A549 (cell line): ENCODE data around the gene PRKN. TPM values are rescaled to one million over a fixed set of nuclear protein-coding genes. Genes with fewer than 3 reads are reported as not detected.

Source experiments
- ATAC-seq, 2 experiments: fragments of 200-7000 bp in 1 of 2; fragments of >200 bp in 1 of 2; cut with Nextera tagmentation in 1 of 2; cut with Tn5 transposase in 1 of 2; 3 replicates each; pipeline versions ENCODE4 v1.8.0 to v1.9.1; 2018 to 2020; ENCODE audit warnings: mild to moderate bottlenecking in 1 of 2, moderate library complexity in 1 of 2
- CTCF ChIA-PET: fragments of 300-600 bp; sonication (Branson Sonifier 250); formaldehyde crosslinking; extraction: SDS; loops from one replicate; lab custom pipeline; 2021; ENCODE audit warnings: antibody characterized with exemption, inconsistent platforms; lab: Yijun Ruan, JAX
- POLR2A ChIA-PET: fragments of 350-600 bp; formaldehyde crosslinking; extraction: SDS; loops from one replicate; lab custom pipeline; 2021; ENCODE audit warnings: antibody characterized with exemption, inconsistent platforms; lab: Yijun Ruan, JAX
- DNase-seq, 2 experiments: peaks; one replicate each; pipeline versions ENCODE4 v3.0.0 to v3.0.0-alpha.2; 2011 to 2016; ENCODE audit warnings: low read depth in 1 of 2, low spot score in 1 of 2
- FAIRE-seq: peaks from 2 replicates; lab custom pipeline; 2011; peaks lifted over from hg19 to GRCh38; lab: Jason Lieb, UNC
- H3K27ac ChIP-seq, 2 experiments: fragments of >200 bp; sonication (Bioruptor Twin); formaldehyde crosslinking; 3 replicates each; pipeline ENCODE4 v1.5.1; 2016 to 2017
- H3K4me1 ChIP-seq: fragments of >200 bp; sonication (Bioruptor Twin); formaldehyde crosslinking; 3 replicates; pipeline ENCODE4 v1.6.1; 2016
- H3K4me2 ChIP-seq: fragments of >200 bp; sonication (Bioruptor Twin); formaldehyde crosslinking; 3 replicates; pipeline ENCODE4 v1.6.1; 2016
- H3K4me3 ChIP-seq: fragments of >200 bp; sonication (Bioruptor Twin); formaldehyde crosslinking; 3 replicates; pipeline ENCODE4 v1.5.1; 2016
- H3K9me3 ChIP-seq: fragments of >200 bp; sonication (Bioruptor Twin); formaldehyde crosslinking; 3 replicates; pipeline ENCODE4 v1.6.1; 2016
- BCL3 ChIP-seq: fragments of >200 bp; sonication (Bioruptor Twin); formaldehyde crosslinking; IDR thresholded peaks from 3 replicates; pipeline ENCODE4 v1.6.1; 2016
- CEBPB ChIP-seq, 2 experiments: fragments of >200 bp in 1 of 2; sonication (Bioruptor Twin) in 1 of 2; formaldehyde crosslinking in 1 of 2; IDR thresholded peaks; 2 replicates each; pipeline ENCODE4 v1.6.1; 2012 to 2016
- CHD4 ChIP-seq: fragments of 200-600 bp; sonication (generic); IDR thresholded peaks from 2 replicates; pipeline ENCODE4 v1.6.1; 2016; ENCODE audit warnings: antibody characterized with exemption, mild to moderate bottlenecking, borderline replicate concordance
- FOSL2 ChIP-seq, 2 experiments: fragments of 450-650 bp in 1 of 2; fragments of >200 bp in 1 of 2; sonication (Bioruptor Twin) in 1 of 2; formaldehyde crosslinking; IDR thresholded peaks; 2 replicates each; pipeline versions ENCODE4 v1.5.0 to v1.6.1; 2016 to 2020; ENCODE audit warnings: mild to moderate bottlenecking in 1 of 2, moderate library complexity in 1 of 2
- HES2 ChIP-seq: fragments of >200 bp; sonication (Bioruptor Twin); formaldehyde crosslinking; IDR thresholded peaks from 2 replicates; pipeline ENCODE4 v1.6.1; 2016
- HEYL ChIP-seq: fragments of 250-450 bp; sonication (Bioruptor Pico); IDR thresholded peaks from 2 replicates; pipeline ENCODE4 v1.8.0; 2021; ENCODE audit warnings: mild to moderate bottlenecking, moderate library complexity
- HOXA7 ChIP-seq: fragments of 250-450 bp; sonication (Bioruptor Pico); IDR thresholded peaks from 2 replicates; pipeline ENCODE4 v1.5.0; 2020; ENCODE audit warnings: mild to moderate bottlenecking, moderate library complexity
- HOXB5 ChIP-seq: fragments of 250-450 bp; sonication (Bioruptor Pico); IDR thresholded peaks from 2 replicates; pipeline ENCODE4 v1.5.0; 2020; ENCODE audit warnings: mild to moderate bottlenecking, moderate library complexity
- MAFK ChIP-seq: fragments of 450-650 bp; IDR thresholded peaks from 2 replicates; pipeline ENCODE4 v1.6.1; 2014; ENCODE audit not compliant: partially characterized antibody
- MAX ChIP-seq: IDR thresholded peaks from 2 replicates; pipeline ENCODE4 v1.6.1; 2012
- MAZ ChIP-seq: fragments of 150-350 bp; IDR thresholded peaks from 2 replicates; pipeline ENCODE4 v1.6.1; 2014; ENCODE audit warnings: antibody characterized with exemption, low read depth, low read length, borderline replicate concordance
- MYC ChIP-seq: IDR thresholded peaks from 2 replicates; pipeline ENCODE4 v1.6.1; 2012; ENCODE audit warnings: mild to moderate bottlenecking, inconsistent platforms, low read length, improper control_type of control experiment, borderline replicate concordance
- NR3C1 ChIP-seq: fragments of >200 bp; sonication (Bioruptor Twin); formaldehyde crosslinking; IDR thresholded peaks from 3 replicates; pipeline ENCODE4 v1.6.1; 2017
- PBX3 ChIP-seq: IDR thresholded peaks from 2 replicates; pipeline ENCODE4 v1.6.1; 2012
- PHF8 ChIP-seq: fragments of 200-600 bp; sonication (generic); IDR thresholded peaks from 2 replicates; pipeline ENCODE4 v1.6.1; 2016; ENCODE audit warnings: low read depth, mild to moderate bottlenecking, antibody characterized with exemption, moderate library complexity, borderline replicate concordance
- RAD21 ChIP-seq, 2 experiments: fragments of >200 bp in 1 of 2; sonication (Bioruptor Twin) in 1 of 2; formaldehyde crosslinking in 1 of 2; IDR thresholded peaks in 1 of 2; conservative IDR thresholded peaks in 1 of 2; 2 replicates in 1 of 2; 3 replicates in 1 of 2; pipeline ENCODE4 v1.6.1; 2012 to 2018; ENCODE audit warnings: inconsistent platforms in 1 of 2
- RARB ChIP-seq: fragments of 250-450 bp; sonication (Bioruptor Pico); IDR thresholded peaks from 2 replicates; pipeline ENCODE4 v1.8.0; 2021; ENCODE audit warnings: mild to moderate bottlenecking, moderate library complexity
- RCOR1 ChIP-seq: fragments of 150-350 bp; IDR thresholded peaks from 2 replicates; pipeline ENCODE4 v1.6.1; 2014; ENCODE audit warnings: antibody characterized with exemption, low read length, low read depth
- TP53 ChIP-seq: fragments of 250-450 bp; sonication (Bioruptor Pico); IDR thresholded peaks from 2 replicates; pipeline ENCODE4 v1.5.0; 2021; ENCODE audit warnings: mild to moderate bottlenecking, moderate library complexity
- USF2 ChIP-seq: fragments of 450-650 bp; IDR thresholded peaks from 2 replicates; pipeline ENCODE4 v1.6.1; 2014; ENCODE audit warnings: antibody characterized with exemption
- ZFP36 ChIP-seq: fragments of 450-650 bp; IDR thresholded peaks from 2 replicates; pipeline ENCODE4 v1.6.1; 2014; ENCODE audit warnings: borderline replicate concordance; ENCODE audit not compliant: partially characterized antibody
- ZNF302 ChIP-seq: fragments of 250-450 bp; sonication (Bioruptor Pico); IDR thresholded peaks from 2 replicates; pipeline ENCODE4 v1.9.0; 2021; ENCODE audit warnings: inconsistent platforms, mild to moderate bottlenecking, moderate library complexity
- ZSCAN20 ChIP-seq: fragments of 250-450 bp; sonication (Bioruptor Pico); IDR thresholded peaks from 2 replicates; pipeline ENCODE4 v1.8.0; 2022; ENCODE audit warnings: mild to moderate bottlenecking, moderate library complexity
- WGBS: methylation state at CpG from one replicate; pipeline ENCODE4 v1.1.6; 2017; ENCODE audit errors: missing lambda C conversion rate; 5-methylcytosine and 5-hydroxymethylcytosine counted together
- polyA plus RNA-seq, 4 experiments: library from polyadenylated mRNA; depleted of rRNA in 3 of 4; stranded (reverse); fragments of >200 nt; fragmentation: RNase III in 1 of 4; extraction: RNeasy Plus Mini Kit Qiagen cat#74134 plus additional on column Dnase treatment in 1 of 4; gene quantifications; 2 replicates in 3 of 4; 3 replicates in 1 of 4; pipeline ENCODE4 v1.2.3, GENCODE V29; 2011 to 2017

Gene PRKN
- polyA plus RNA-seq, 2 of the 4 experiments (the other 2 are of a cell fraction): 0.36 to 0.39 TPM

GRCh38 chr6:162700966-162701365, 26.6 kb downstream of the PRKN start:
- no peak for FAIRE-seq
- no peaks in the 10 kb centered on the region for H3K9me3 ChIP-seq
- ChIA-PET POLR2A (no interaction called here), CTCF (no interaction called here)
- no peaks in the 10 kb centered on the region for H3K4me1 ChIP-seq
- no peak overlapping the region for H3K27ac ChIP-seq
- 30% methylated on average over 3 of the region's 3 CpGs for WGBS
- no peak overlapping the region for H3K4me2 ChIP-seq
- TF ChIP-seq HOXB5 (CRISPR knock-in tag) (no peak), ZSCAN20 (CRISPR knock-in tag) (no peak), ZFP36 (no peak), MYC (no peak), PBX3 (no peak), HEYL (CRISPR knock-in tag) (no peak), ZNF302 (CRISPR knock-in tag) (no peak), MAFK (no peak)
- ATAC-seq: no peak
- no peak overlapping the region for H3K4me3 ChIP-seq
- no peak for DNase-seq

GRCh38 chr6:162699961-162700360, 27.6 kb downstream of the PRKN start:
- Histone ChIP-seq H3K9me3 (no peaks in the 10 kb centered on the region), H3K4me1 (no peaks in the 10 kb centered on the region), H3K4me3 (no peak overlapping the region), H3K4me2 (no peak overlapping the region), H3K27ac (no peak overlapping the region)
- no peak for ATAC-seq
- ChIA-PET POLR2A (no interaction called here), CTCF (no interaction called here)
- no peak for TF ChIP-seq BCL3
- TF ChIP-seq CHD4: no peak
- TF ChIP-seq MAZ: no peak
- TF ChIP-seq FOSL2 (IDR thresholded peaks at IDR 0.05): no peak
- no peak for TF ChIP-seq FOSL2 (CRISPR knock-in tag; IDR thresholded peaks at IDR 0.05)
- no peak for TF ChIP-seq USF2
- TF ChIP-seq HOXB5 (CRISPR knock-in tag): no peak
- no peak for TF ChIP-seq HOXA7 (CRISPR knock-in tag)
- TF ChIP-seq PBX3: no peak
- TF ChIP-seq PHF8: no peak
- no peak for TF ChIP-seq HES2
- TF ChIP-seq NR3C1: no peak
- no peak for TF ChIP-seq RCOR1
- TF ChIP-seq RAD21 (conservative IDR thresholded peaks at IDR 0.05 in 1 of 2, IDR thresholded peaks at IDR 0.05 in 1 of 2): no peak
- TF ChIP-seq TP53 (CRISPR knock-in tag): no peak
- no peak for TF ChIP-seq RARB
- TF ChIP-seq MAX: no peak
- TF ChIP-seq CEBPB (IDR thresholded peaks at IDR 0.05): no peak
- TF ChIP-seq MAFK: no peak
- 5% methylated on average over 2 of the region's 2 CpGs for WGBS
- FAIRE-seq: no peak
- DNase-seq: no peak
